Measurements from ENCODE around the gene SVOP.
"Not testable (repeated sequence)": the region's sequence is repeated elsewhere in the genome, so short reads cannot be mapped to it uniquely, and the experiment has no call there.

The SVOP gene

DNA sequence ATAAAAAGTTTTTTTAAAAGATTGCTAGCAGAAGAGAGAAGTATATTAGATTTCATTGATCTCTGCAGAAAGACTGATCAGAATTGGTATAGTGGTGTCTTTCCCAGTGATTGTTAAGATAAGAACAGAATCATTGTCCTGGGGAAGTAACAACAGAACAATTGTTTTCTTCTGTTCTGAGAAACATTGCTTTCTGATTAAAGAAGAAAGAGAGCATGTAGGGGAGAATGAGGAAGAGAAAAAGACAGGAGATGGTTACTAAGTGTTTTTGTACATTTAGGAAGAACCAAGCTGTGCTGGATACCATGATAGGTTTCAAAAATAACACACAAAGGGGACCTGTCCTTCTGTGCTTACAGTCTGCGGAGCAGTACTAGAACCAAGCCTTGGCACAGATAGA is 36.5 kb upstream of the SVOP start:
- no peak for DNase-seq (ENCODE audit: extremely low spot score)
- ChIA-PET CTCF (no interaction called here), POLR2A (no interaction called here)
- TF ChIP-seq, protein P1, sequence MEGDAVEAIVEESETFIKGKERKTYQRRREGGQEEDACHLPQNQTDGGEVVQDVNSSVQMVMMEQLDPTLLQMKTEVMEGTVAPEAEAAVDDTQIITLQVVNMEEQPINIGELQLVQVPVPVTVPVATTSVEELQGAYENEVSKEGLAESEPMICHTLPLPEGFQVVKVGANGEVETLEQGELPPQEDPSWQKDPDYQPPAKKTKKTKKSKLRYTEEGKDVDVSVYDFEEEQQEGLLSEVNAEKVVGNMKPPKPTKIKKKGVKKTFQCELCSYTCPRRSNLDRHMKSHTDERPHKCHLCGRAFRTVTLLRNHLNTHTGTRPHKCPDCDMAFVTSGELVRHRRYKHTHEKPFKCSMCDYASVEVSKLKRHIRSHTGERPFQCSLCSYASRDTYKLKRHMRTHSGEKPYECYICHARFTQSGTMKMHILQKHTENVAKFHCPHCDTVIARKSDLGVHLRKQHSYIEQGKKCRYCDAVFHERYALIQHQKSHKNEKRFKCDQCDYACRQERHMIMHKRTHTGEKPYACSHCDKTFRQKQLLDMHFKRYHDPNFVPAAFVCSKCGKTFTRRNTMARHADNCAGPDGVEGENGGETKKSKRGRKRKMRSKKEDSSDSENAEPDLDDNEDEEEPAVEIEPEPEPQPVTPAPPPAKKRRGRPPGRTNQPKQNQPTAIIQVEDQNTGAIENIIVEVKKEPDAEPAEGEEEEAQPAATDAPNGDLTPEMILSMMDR (IDR thresholded peaks at IDR 0.05; ENCODE audit: control extremely low read depth, extremely low read depth, low read depth, missing control alignments), result no peak

DNA sequence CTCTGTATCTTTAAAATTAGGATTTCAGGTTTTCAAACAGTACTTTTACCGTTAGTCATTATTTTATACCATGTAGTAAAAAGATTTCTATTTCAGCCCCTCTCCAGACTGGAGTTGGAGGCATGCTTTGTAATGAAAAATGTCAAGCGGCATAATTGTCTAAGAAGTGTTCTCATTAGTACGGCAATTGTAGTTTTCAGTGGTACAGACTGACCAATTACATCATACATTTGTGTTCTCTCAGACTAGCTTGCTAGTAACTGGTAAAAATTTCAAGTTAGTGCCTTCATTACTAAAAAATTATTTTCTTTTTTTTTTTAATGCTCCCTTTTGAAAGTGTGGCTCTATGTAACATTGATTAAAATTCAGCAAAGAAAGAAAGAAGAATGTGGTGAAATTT is 36.0 kb upstream of the SVOP start:
- TF ChIP-seq, protein P1 (IDR thresholded peaks at IDR 0.05; ENCODE audit: control extremely low read depth, extremely low read depth, low read depth, missing control alignments), result no peak
- ChIA-PET POLR2A (no interaction called here), CTCF (no interaction called here)
- no peak for DNase-seq (ENCODE audit: extremely low spot score)

- TF ChIP-seq, protein P1 (IDR thresholded peaks at IDR 0.05; ENCODE audit: control extremely low read depth, extremely low read depth, low read depth, missing control alignments), result no peak
- no peak for DNase-seq (ENCODE audit: extremely low spot score)
- CTCF ChIA-PET, result interaction anchor here (0.8 to 1.4 kb wide), 6 partner anchors 15 to 170 kb away, joined by 3 to 4 read pairs (median 3); no protein-coding TSS in a partner anchor
- POLR2A ChIA-PET, result no interaction called here
These were observed 33.7 kb upstream of the SVOP start for GRCh38 chr12:109054520-109054919.

GRCh38 chr12:109054124-109054513 is 33.3 kb upstream of the SVOP start:
- POLR2A ChIA-PET; DNase-seq (ENCODE audit: extremely low spot score): not testable (repeated sequence)
- CTCF ChIA-PET, result interaction anchor here (0.8 to 1.4 kb wide), 5 partner anchors 16 to 124 kb away, joined by 3 read pairs; no protein-coding TSS in a partner anchor

- ChIA-PET POLR2A (no interaction called here), CTCF (no interaction called here)
- peak; percentile 73 for DNase-seq (ENCODE audit: extremely low spot score)
- TF ChIP-seq, protein P1 (IDR thresholded peaks at IDR 0.05; ENCODE audit: control extremely low read depth, extremely low read depth, low read depth, missing control alignments), result no peak
These were observed 32.7 kb upstream of the SVOP start for GRCh38 chr12:109053382-109054123.

- ChIA-PET POLR2A (no interaction called here), CTCF (interaction anchor here (0.9 to 1.5 kb wide), 4 partner anchors 19 to 102 kb away, joined by 3 to 5 read pairs (median 3); no protein-coding TSS in a partner anchor)
- TF ChIP-seq, protein P1 (IDR thresholded peaks at IDR 0.05; ENCODE audit: control extremely low read depth, extremely low read depth, low read depth, missing control alignments), result no peak
- peak; percentile 92 for DNase-seq (ENCODE audit: extremely low spot score)
These were observed 31.8 kb upstream of the SVOP start, which contains the start of gene USP30 for GRCh38 chr12:109052414-109053323. USP30 (plus strand) TSS chr12:109052576; CDS start chr12:109052679, 103 bp downstream.

Measured in GM10248 (cell line).